Measurements from ENCODE around the gene DPRX.
"Not testable (repeated sequence)": the region's sequence is repeated elsewhere in the genome, so short reads cannot be mapped to it uniquely, and the experiment has no call there.

The DPRX gene

DNA sequence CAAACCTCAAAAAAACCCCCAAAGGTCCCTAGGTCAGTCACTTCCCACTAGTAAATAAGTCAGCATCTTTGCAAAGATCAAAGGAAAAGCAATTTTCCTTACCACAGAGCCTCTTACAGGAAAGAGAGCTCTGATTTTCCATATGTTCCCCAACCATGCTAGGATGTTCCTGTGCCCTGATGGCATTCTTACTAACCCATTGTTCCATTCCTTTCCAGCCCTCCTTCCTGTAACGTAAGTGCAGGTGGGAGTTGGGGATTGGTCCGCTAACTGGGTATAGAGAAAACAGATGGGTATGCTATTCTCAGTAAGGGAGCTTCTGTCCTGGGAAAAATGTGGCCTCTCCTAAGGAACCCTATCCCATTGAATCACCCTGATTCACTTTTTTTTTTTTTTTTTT is 14.3 kb downstream of the DPRX start:
- DNase-seq (ENCODE audit: low spot score) = no peak

DNA sequence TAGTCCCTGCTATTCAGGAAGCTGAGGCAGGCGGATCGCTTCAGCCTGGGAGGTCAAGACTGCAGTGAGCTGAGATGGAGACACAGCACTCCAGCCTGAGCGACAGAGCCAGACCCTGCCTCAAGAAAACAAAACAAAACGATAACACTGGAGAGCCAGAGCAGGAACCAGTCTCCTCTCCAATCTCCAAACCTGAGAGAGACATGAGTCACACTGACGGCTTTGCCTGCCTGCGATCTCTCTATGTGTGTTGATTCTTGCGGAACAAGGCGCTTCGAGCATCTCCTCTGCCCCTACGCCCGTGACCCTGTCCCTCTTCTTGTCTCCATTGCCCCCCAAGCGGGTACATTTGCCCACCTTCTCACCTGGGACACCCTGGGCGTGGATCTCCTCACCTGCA is 15.6 kb downstream of the DPRX start:
- DNase-seq (ENCODE audit: low spot score) = no peak

DNA sequence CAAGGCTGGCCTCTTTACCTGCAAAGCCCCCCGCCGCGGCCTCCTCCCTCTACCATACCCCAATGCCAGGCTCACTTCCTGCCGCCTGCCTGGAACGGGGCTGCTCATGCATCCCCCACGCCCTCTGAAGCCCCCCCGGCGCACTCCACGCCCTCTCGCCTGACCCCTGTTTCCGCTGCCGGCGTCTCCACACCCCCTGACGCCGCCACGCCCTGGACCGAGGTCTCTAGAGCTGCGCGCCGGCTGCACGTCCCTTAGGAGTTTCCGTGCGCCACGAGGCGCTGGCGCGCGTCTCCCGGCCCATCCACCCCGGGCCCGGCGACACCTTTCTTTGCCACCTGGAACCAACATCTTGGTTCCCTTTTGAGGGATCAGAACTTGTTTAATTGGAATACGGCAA is 16.0 kb downstream of the DPRX start:
- DNase-seq (ENCODE audit: low spot score) = no peak

DNA sequence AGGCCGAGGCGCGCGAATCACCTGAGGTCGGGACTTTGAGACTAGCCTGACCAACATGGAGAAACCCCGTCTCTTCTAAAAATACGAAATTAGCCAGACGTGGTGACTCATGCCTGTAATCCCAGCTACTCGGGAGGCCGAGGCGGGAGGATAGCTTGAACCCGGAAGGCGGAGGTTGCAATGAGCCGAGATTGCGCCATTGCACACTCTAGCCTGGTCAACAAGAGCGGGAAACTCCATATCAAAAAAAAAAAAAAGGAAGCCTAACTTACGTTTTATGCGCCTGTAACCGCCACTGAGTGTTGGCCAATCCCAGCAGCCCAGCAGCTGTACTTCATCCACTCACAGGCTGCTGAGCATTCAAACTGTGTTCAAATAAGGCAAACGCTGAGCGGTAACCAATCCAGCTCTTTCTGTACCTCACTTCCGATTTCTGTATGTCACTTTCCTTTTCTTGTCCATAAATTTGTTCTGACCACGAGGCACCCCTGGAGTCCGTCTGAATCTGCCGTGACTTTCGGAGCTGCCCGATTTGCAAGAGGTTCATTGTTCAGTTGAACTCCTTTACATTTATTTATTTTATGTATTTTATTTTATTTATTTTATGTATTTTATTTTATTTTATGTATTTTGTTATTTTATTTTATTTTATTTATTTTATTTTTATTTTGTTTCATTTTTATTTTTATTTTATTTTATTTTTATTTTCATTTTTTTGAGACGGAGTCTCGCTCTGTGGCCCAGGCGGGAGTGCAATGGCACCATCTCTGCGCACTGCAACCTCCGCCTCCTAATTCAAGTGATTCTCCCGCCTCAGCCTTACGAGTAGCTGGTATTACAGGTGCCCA is 18.2 kb downstream of the DPRX start:
- DNase-seq (ENCODE audit: low spot score) = no peak

DNA sequence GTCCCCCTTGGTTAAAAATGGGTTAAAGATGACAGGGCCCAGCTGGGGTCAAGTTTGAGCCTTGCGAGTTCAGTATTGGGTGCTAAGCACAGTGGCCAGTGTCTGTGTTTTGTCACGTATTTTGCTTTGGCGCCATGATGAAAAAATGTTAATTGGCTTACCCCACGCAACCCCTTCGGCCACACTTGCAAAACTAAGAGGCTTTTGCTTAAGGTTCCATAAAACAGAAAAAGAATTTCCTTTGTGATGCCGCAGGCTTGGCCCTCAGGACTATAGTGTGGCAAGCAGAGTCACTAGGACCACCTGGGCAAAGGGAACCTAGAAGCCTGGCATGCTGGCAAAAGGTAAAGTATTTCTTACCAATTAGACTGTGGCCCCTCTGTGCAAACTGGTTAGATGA is 20.7 kb downstream of the DPRX start:
- no peak for DNase-seq (ENCODE audit: low spot score)

DNA sequence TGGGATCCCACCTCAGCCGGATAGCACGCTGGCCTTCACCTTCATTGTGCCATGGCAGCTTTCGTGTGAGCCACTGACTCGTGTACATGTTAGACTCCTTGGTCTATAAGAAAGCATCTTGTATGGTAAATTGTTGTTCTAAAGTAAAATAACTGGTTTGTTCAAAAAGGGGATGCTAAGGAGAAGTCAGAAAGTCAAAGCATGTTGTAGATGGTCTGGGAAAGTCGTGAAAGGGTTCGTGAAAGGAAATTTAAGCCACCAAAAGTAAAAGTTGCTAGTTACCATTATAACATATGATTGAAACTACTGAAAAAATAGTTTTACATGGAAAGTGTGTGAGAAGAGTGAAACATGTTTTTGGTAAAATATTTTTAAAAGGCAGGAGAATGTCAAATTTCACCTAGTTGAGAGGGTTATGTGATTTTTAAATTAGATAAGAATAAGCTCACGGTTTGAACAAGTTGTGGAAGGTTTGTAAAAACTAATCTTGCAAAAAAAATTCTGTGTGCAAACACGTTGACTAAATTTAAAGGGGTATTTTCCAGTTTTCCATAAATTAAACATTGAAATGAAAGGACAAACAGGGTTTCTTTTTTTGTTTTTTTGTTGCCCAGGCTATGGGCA is 23.4 kb downstream of the DPRX start:
- no peak for DNase-seq (ENCODE audit: low spot score)

DNA sequence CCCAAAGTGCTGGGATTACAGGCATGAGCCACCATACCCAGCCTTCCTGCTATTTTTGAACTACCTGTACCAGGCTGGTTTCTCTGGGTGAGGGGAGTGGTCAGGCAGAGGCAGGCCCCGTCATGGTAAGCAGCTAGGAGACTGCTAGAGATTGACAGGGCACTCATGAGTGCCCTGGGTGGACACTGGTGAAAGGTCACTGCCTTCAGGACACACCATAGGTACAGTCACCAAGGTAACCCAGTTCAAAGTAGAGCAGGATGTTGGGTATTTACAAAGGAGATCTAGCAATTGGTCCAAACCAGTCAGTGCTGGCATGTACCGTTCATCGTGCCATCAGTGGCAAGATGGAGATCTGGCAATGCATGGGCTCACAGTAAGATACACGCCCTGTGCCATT is 25.5 kb downstream of the DPRX start:
- DNase-seq (ENCODE audit: low spot score) = no peak

DNA sequence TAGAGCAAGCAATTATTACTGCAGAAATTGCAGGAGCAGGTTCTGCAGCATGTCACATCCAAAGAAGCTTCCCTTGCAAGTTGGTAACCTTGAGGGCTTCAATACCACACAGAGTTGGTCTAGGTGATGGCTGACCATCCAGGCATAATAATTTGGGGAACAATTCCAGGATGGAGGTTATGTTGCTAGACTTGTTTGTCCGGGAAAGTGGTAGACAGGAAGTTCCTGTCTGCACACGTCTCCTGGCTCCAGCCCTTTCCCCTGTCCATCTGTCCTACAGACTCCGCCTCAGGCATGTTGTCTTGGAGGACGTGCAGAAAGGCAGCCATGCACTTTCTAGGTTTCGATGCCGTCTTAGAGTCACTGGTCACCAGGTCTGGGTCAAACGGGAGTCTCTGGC is 26.0 kb downstream of the DPRX start:
- no peak for DNase-seq (ENCODE audit: low spot score)

DNA sequence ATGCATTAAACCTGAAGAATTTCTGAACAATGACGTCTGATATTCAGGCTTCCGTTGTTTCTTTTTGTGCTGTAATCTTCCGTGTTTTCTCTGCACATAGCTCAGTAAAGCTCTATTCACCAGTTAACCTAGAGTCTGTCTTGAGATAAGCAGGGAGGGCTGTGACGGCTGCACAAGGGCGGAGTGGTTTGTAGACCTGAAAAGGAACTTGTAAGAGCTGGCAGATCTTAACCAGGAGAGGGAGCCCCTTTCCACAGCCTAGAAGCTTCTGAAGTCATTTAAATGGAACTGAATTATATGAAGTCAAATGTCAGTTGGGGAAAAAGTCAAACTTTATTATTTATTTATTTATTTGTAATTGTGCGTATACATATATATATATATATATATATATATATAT is 27.5 kb downstream of the DPRX start:
- no peak for DNase-seq (ENCODE audit: low spot score)

DNA sequence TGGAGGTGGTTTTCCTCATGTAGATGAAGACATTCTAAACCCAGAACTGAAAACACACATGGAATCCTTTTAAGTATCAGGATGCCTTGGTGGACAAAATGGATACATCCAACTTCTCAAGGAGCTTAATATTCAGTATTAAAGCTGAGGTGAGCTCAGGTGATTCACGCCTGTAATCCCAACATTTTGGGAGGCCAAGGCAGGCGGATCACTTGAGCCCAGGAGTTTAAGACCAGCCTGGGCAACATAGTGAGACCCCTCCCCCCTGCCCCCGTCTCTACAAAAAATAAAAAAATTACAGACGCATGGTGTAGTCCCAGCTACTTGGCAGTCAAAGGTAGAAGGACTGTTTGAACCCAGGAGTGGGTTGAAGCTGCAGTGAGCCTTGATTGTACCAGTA is 28.8 kb downstream of the DPRX start:
- no peak for DNase-seq (ENCODE audit: low spot score)

DNA sequence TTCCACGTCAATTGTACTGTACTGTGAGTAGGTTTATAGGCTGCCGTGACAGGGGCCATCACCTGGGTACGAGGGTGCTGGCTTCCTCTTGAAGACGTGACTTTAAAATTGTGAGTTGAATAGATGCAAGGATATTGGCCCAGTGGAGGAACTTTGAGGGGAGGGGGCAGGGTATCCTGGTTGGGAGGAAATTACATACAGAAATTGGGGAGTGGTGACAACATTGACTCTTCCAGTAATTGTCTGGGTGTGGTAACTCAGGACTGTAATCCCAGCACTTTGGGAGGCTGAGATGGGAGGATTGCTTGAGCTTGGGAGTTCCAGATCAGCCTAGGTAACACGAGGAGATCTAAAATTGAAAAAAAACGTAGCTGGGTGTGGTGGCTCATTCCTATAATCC is 30.4 kb downstream of the DPRX start:
- DNase-seq (ENCODE audit: low spot score) = no peak

DNA sequence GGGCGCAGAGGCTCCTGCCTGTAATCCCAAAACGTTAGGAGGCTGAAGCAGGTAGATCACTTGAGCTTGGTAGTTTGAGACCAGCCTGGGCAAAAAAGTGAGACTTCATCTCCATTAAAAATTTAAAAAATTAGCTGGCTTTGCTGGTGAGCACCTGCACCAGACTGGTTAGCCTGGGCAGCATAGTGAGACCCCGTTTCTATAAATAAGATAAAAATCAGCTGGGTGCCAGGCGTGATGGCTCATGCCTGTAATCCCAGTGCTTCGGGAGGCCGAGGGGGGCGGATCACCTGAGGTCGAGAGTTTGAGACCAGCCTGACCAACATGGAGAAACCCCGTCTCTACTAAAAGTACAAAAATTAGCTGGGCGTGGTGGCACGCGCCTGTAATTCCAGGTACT is 32.4 kb downstream of the DPRX start:
- no peak for DNase-seq (ENCODE audit: low spot score)

DNA sequence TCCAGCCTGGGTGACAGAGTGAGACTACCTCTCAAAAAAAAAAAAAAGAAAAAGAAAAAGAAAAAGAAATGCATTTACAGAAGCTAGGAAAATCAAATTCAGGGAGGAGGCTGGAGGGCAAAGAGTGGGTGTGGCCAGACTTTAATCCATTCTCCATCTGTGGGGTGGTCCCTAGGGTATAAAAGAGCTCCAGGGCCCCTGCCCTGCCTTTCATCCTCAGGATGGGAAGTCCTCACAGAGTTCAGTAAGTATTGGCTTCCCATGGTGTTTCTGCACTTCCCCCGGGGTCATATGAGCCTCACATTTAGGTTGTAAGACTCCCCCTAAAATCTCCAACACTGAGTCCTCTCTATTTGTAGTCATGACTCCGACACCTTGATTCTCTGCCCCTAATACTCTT is 33.0 kb downstream of the DPRX start:
- no peak for DNase-seq (ENCODE audit: low spot score)

DNA sequence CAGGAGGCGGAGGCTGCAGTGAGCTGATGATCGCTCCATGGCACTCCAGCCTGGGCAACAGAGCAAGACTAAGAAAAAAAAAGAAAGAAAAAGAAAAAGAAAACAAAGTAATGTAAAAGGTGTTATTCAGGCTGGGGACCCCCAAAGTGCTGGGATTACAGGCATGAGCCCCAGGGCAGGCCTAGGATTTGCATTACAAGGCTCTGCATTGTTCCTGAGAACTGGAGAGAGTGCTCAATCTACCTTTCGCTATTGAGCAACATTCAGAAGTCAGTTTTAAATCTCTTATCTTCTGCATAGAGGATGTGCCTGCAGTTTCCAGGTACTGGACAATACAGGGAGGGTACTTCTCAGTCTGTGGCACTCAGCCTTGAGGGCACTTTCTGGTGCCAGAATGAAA is 34.5 kb downstream of the DPRX start:
- DNase-seq (ENCODE audit: low spot score) = not testable (repeated sequence)

DNA sequence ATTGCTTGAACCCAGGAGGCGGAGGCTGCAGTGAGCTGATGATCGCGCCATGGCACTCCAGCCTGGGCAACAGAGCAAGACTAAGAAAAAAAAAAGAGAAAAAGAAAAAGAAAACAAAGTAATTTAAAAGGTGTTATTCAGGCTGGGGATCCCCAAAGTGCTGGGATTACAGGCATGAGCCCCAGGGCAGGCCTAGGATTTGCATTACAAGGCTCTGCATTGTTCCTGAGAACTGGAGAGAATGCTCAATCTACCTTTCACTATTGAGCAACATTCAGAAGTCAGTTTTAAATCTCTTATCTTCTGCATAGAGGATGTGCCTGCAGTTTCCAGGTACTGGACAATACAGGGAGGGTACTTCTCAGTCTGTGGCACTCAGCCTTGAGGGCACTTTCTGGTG is 37.0 kb downstream of the DPRX start:
- DNase-seq (ENCODE audit: low spot score) = not testable (repeated sequence)

DNA sequence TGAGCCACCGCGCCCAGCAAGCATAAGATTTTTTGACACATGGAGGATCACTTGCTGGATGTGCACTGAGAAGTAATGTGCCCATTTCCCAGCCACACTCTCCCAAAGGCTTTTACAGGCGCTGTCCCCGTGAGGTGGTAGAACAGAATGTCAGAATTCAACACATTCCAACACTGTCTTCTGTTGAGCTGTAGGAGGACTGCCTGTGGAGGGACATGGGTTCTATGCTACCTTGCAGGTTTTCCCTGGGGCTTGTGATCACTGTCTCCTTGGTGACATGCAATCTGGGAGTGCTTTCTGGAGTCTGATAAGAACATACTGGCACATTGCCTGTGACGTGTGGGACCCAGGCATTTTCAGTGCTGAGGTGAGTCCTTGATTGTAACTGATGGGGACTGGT is 38.5 kb downstream of the DPRX start:
- no peak for DNase-seq (ENCODE audit: low spot score)

DNA sequence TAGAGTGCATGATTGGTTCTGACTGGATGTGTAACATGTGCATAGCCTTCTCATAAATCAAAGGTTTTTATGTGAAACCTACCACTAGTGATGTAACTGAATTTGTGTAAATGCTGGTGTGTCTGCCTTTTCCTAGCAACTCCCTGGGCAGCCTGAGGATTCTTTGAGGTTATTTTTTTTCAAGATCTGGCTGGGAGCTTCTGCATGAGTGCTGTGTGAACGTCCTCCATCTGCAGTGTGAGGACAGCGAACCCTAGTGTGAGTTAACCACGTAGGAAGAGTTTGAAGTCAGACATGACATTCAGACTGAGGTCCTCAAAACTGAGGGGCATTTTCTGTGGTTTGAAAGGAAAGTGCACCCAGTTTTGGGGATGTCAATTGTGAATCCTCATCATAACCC is 39.9 kb downstream of the DPRX start:
- no peak for DNase-seq (ENCODE audit: low spot score)
